CD4-positive, alpha-beta T cell treated with Interleukin-6 for 4 hours (primary cell): ENCODE measurements around the gene PPP1R26.

Source experiments
- DNase-seq: peaks from one replicate; pipeline ENCODE4 v3.0.0-alpha.2; 2020; ENCODE audit warnings: mixed read lengths

PPP1R26 gene

GRCh38 chr9:135488527-135488926 lies 8.9 kb downstream of the PPP1R26 start:
- DNase-seq: no peak

GRCh38 chr9:135489188-135489906 lies 9.8 kb downstream of the PPP1R26 start:
- DNase-seq: no peak

- DNase-seq: no peak
Measured at GRCh38 chr9:135490166-135490870, 10.7 kb downstream of the PPP1R26 start.

- DNase-seq: no peak
Measured at GRCh38 chr9:135490980-135491464, 11.4 kb downstream of the PPP1R26 start.

- no peak for DNase-seq
Measured at GRCh38 chr9:135491764-135492163, 12.2 kb downstream of the PPP1R26 start.

- DNase-seq: no peak
Measured at GRCh38 chr9:135492886-135493669, 13.5 kb downstream of the PPP1R26 start.

GRCh38 chr9:135494791-135495559 lies 15.4 kb downstream of the PPP1R26 start:
- no peak for DNase-seq

GRCh38 chr9:135498381-135499126 lies 19.0 kb downstream of the PPP1R26 start:
- no peak for DNase-seq

- peak; percentile 94 for DNase-seq
Measured at GRCh38 chr9:135499326-135500070, 19.9 kb downstream of the PPP1R26 start.

- DNase-seq: no peak
Measured at GRCh38 chr9:135500071-135500524, 20.5 kb downstream of the PPP1R26 start.

- DNase-seq: peak; percentile 85
Measured at GRCh38 chr9:135500525-135501260, 21.1 kb downstream of the PPP1R26 start, which contains the start of gene MRPS2. TSS of gene MRPS2 (plus strand) at chr9:135500682. CDS start at chr9:135500711, 29 bp downstream.

- DNase-seq: no peak
Measured at GRCh38 chr9:135501261-135502167, 21.9 kb downstream of the PPP1R26 start.

- DNase-seq: no peak
Measured at GRCh38 chr9:135502168-135502872, 22.7 kb downstream of the PPP1R26 start.

GRCh38 chr9:135502873-135503321 lies 23.3 kb downstream of the PPP1R26 start:
- no peak for DNase-seq

- DNase-seq: no peak
Measured at GRCh38 chr9:135503371-135504261, 24.0 kb downstream of the PPP1R26 start.

GRCh38 chr9:135504262-135505243 lies 25.0 kb downstream of the PPP1R26 start:
- DNase-seq: peak; percentile 67
